H1 (cell line): ENCODE measurements around the gene TNFRSF11A. TPM values are rescaled to one million over a fixed set of nuclear protein-coding genes. Genes with fewer than 3 reads are reported as not detected.

Experiments used
- CTCF ChIA-PET: fragments of 300-600 bp; sonication (Branson Sonifier 250); formaldehyde crosslinking; loops from one replicate; lab custom pipeline; 2021; ENCODE audit not compliant: partially characterized antibody; lab: Charles Lee
- POLR2A ChIA-PET: fragments of 300-600 bp; sonication (Branson Sonifier 250); formaldehyde crosslinking; loops from one replicate; lab custom pipeline; 2021; ENCODE audit warnings: inconsistent platforms; ENCODE audit not compliant: partially characterized antibody; lab: Charles Lee
- DNase-seq, 2 experiments: peaks; one replicate each; pipeline versions ENCODE4 v3.0.0 to v3.0.0-alpha.2; 2010 to 2022; ENCODE audit warnings: low spot score in 2 of 2, low read depth in 1 of 2, mixed read lengths in 1 of 2
- FAIRE-seq: peaks from 2 replicates; lab custom pipeline; 2011; peaks lifted over from hg19 to GRCh38; lab: Jason Lieb, UNC
- H2AFZ ChIP-seq: 2 replicates; pipeline ENCODE4 v1.8.1; 2012; ENCODE audit warnings: low read length, inconsistent platforms
- H2AK5ac ChIP-seq: 2 replicates; pipeline ENCODE4 v1.6.1; 2013; ENCODE audit warnings: low read depth, low read length
- H2BK120ac ChIP-seq: replicated peaks from 2 replicates; pipeline ENCODE3; 2013; ENCODE audit warnings: low read depth, low read length, inconsistent platforms
- H2BK12ac ChIP-seq: 2 replicates; pipeline ENCODE4 v1.6.1; 2013; ENCODE audit warnings: low read depth, low read length
- H2BK15ac ChIP-seq: 2 replicates; pipeline ENCODE4 v1.6.1; 2013; ENCODE audit warnings: low read length
- H2BK20ac ChIP-seq: 2 replicates; pipeline ENCODE4 v1.6.1; 2013; ENCODE audit warnings: low read length
- H2BK5ac ChIP-seq: 2 replicates; pipeline ENCODE4 v1.6.1; 2013; ENCODE audit warnings: low read depth, low read length
- H3K14ac ChIP-seq: 2 replicates; pipeline ENCODE4 v1.6.1; 2013; ENCODE audit warnings: inconsistent platforms; ENCODE audit not compliant: insufficient read length
- H3K18ac ChIP-seq: 2 replicates; pipeline ENCODE4 v1.6.1; 2013; ENCODE audit warnings: low read length; ENCODE audit errors: extremely low read depth
- H3K23ac ChIP-seq: 2 replicates; pipeline ENCODE4 v1.6.1; 2013; ENCODE audit warnings: inconsistent platforms; ENCODE audit not compliant: insufficient read length
- H3K23me2 ChIP-seq: 2 replicates; pipeline ENCODE4 v1.6.1; 2013; ENCODE audit warnings: low read depth, low read length
- H3K27ac ChIP-seq: 2 replicates; pipeline ENCODE4 v1.6.1; 2011; ENCODE audit warnings: low read depth, low read length, inconsistent platforms
- H3K27me3 ChIP-seq, 4 experiments: replicated peaks in 1 of 4; 1 replicate in 1 of 4; 2 replicates in 3 of 4; pipeline versions ENCODE4 v1.6.1 to v1.8.1; 2011 to 2013; ENCODE audit warnings: low read length in 3 of 4, mild to moderate bottlenecking in 3 of 4, inconsistent platforms in 2 of 4, mixed read lengths in 2 of 4, moderate library complexity in 1 of 4; ENCODE audit not compliant: control insufficient read depth in 3 of 4, insufficient read depth in 3 of 4; ENCODE audit errors: extremely low read depth in 1 of 4
- H3K36me3 ChIP-seq, 4 experiments: 2 replicates each; pipeline versions ENCODE4 v1.6.1 to v1.8.1; 2011 to 2013; ENCODE audit warnings: mild to moderate bottlenecking in 4 of 4, low read length in 3 of 4, moderate library complexity in 2 of 4, control low read depth in 1 of 4, inconsistent platforms in 1 of 4; ENCODE audit not compliant: insufficient read depth in 4 of 4, control insufficient read depth in 2 of 4
- H3K4ac ChIP-seq: replicated peaks from 2 replicates; pipeline ENCODE3; 2013; ENCODE audit warnings: low read length, low read depth, mixed read lengths, inconsistent platforms; ENCODE audit not compliant: insufficient read length
- H3K4me1 ChIP-seq, 4 experiments: replicated peaks in 1 of 4; 1 replicate in 1 of 4; 2 replicates in 3 of 4; pipeline versions ENCODE4 v1.6.1 to v1.8.1; 2011 to 2013; ENCODE audit warnings: low read length in 3 of 4, inconsistent platforms in 2 of 4, mixed read lengths in 1 of 4; ENCODE audit not compliant: insufficient read depth in 4 of 4, control insufficient read depth in 3 of 4
- H3K4me2 ChIP-seq, 2 experiments: 2 replicates each; pipeline versions ENCODE4 v1.6.1 to v1.8.1; 2011 to 2013; ENCODE audit warnings: low read depth in 2 of 2, low read length in 2 of 2, control low read depth in 1 of 2, inconsistent platforms in 1 of 2, mild to moderate bottlenecking in 1 of 2; ENCODE audit not compliant: insufficient read depth in 1 of 2
- H3K4me3 ChIP-seq, 4 experiments: fragments of 200-600, 300-600 bp in 1 of 4; sonication (generic), shearing (Covaris generic), sonication (Bioruptor Twin) in 1 of 4; 2 replicates each; pipeline versions ENCODE4 v1.5.1 to v1.8.1; 2011 to 2016; ENCODE audit warnings: low read length in 4 of 4, low read depth in 3 of 4, control low read depth in 2 of 4, inconsistent platforms in 2 of 4, mild to moderate bottlenecking in 2 of 4, mixed read lengths in 1 of 4, moderate library complexity in 1 of 4; ENCODE audit not compliant: insufficient read depth in 2 of 4; ENCODE audit errors: extremely low read depth in 1 of 4
- H3K56ac ChIP-seq: replicated peaks from 2 replicates; pipeline ENCODE3; 2013; ENCODE audit warnings: low read depth, mild to moderate bottlenecking, mixed read lengths, low read length, inconsistent platforms; ENCODE audit not compliant: insufficient read length
- H3K79me1 ChIP-seq: 2 replicates; pipeline ENCODE4 v1.6.1; 2013; ENCODE audit warnings: low read depth, low read length, control low read depth
- H3K79me2 ChIP-seq, 2 experiments: 2 replicates each; pipeline versions ENCODE4 v1.6.1 to v1.8.1; 2012 to 2013; ENCODE audit warnings: low read length in 2 of 2, mild to moderate bottlenecking in 2 of 2, inconsistent platforms in 1 of 2; ENCODE audit not compliant: insufficient read depth in 2 of 2, control insufficient read depth in 1 of 2
- H3K9ac ChIP-seq, 4 experiments: replicated peaks in 1 of 4; 1 replicate in 1 of 4; 2 replicates in 3 of 4; pipeline versions ENCODE4 v1.6.1 to v1.8.1; 2011 to 2013; ENCODE audit warnings: low read depth in 3 of 4, low read length in 3 of 4, control low read depth in 2 of 4, mild to moderate bottlenecking in 2 of 4, moderate library complexity in 2 of 4, inconsistent platforms in 1 of 4; ENCODE audit errors: extremely low read depth in 1 of 4
- H3K9me3 ChIP-seq, 2 experiments: 2 replicates each; pipeline versions ENCODE4 v1.6.1 to v1.8.1; 2012 to 2013; ENCODE audit warnings: mild to moderate bottlenecking in 2 of 2, moderate library complexity in 2 of 2, control low read depth in 1 of 2, inconsistent platforms in 1 of 2, low read depth in 1 of 2, low read length in 1 of 2, mixed read lengths in 1 of 2; ENCODE audit not compliant: insufficient read depth in 2 of 2
- H4K20me1 ChIP-seq, 2 experiments: replicated peaks in 1 of 2; 2 replicates each; pipeline versions ENCODE3 to v1.8.1; 2011 to 2013; ENCODE audit warnings: inconsistent platforms in 2 of 2, low read length in 2 of 2, mild to moderate bottlenecking in 1 of 2; ENCODE audit not compliant: insufficient read depth in 2 of 2, control insufficient read depth in 1 of 2
- H4K5ac ChIP-seq: 2 replicates; pipeline ENCODE4 v1.6.1; 2013; ENCODE audit warnings: low read length, low read depth, mixed read lengths, inconsistent platforms; ENCODE audit not compliant: insufficient read length
- H4K8ac ChIP-seq: 2 replicates; pipeline ENCODE4 v1.8.0; 2013; ENCODE audit warnings: mild to moderate bottlenecking, moderate library complexity, low read length, inconsistent platforms; ENCODE audit not compliant: insufficient read depth; ENCODE audit errors: extremely low read depth
- H4K91ac ChIP-seq: replicated peaks from 2 replicates; pipeline ENCODE3; 2013; ENCODE audit warnings: low read length, mixed read lengths, inconsistent platforms; ENCODE audit not compliant: insufficient read length
- BRCA1 ChIP-seq: IDR thresholded peaks from 2 replicates; pipeline ENCODE4 v1.6.1; 2012; ENCODE audit warnings: low read depth, low read length, improper control_type of control experiment
- TBP ChIP-seq: IDR thresholded peaks from 2 replicates; pipeline ENCODE4 v1.6.1; 2011; ENCODE audit warnings: low read depth, low read length, improper control_type of control experiment
- WGBS, 2 experiments: shearing (Covaris generic) in 1 of 2; methylation state at CpG; one replicate each; pipeline versions ENCODE4 v1.1.6 to v1.1.7; 2013 to 2015; ENCODE audit warnings: low lambda C conversion rate in 2 of 2, mixed read lengths in 2 of 2, inconsistent platforms in 1 of 2, low coverage in 1 of 2, missing lambda C conversion rate in 1 of 2; ENCODE audit not compliant: insufficient replicate concordance in 2 of 2, insufficient coverage in 1 of 2, insufficient read length in 1 of 2; ENCODE audit errors: extremely low coverage in 1 of 2, missing lambda C conversion rate in 1 of 2; 5-methylcytosine and 5-hydroxymethylcytosine counted together
- polyA plus RNA-seq, 7 experiments: library from polyadenylated mRNA; depleted of rRNA in 3 of 7; stranded (reverse) in 5 of 7; unstranded in 2 of 7; fragments of >200 nt in 5 of 7; fragments of 200-250 nt in 2 of 7; gene quantifications; 1 replicate in 5 of 7; 2 replicates in 1 of 7; 4 replicates in 1 of 7; pipeline versions ENCODE4 v1.2.1 to v1.2.3, GENCODE V29; 2011 to 2013; ENCODE audit warnings: missing spikeins in 2 of 7, mixed read lengths in 2 of 7
- total RNA-seq: library from RNA; stranded (reverse); fragmentation: NEBNext Ultra II Directional; extraction: Animal tissue kit (Norgen Biotek cat#: 25700); gene quantifications from 2 replicates; pipeline ENCODE4 v1.2.1, GENCODE V29; 2021

The TNFRSF11A gene
- total and polyA plus RNA-seq, 2 of the 8 experiments (the other 6 are each of a cell fraction or from before 2014, with no cell fraction given): 8.7 to 10.6 TPM

- H4K5ac ChIP-seq: no peak overlapping the region
- H4K8ac ChIP-seq: no peak overlapping the region
- no peak overlapping the region for H4K91ac ChIP-seq
- TF ChIP-seq TBP (no peak), BRCA1 (no peak)
- H3K27ac ChIP-seq: no peak overlapping the region
- H3K18ac ChIP-seq: peak overlapping the region; percentile 75
- no peak overlapping the region for H3K14ac ChIP-seq
- no peak overlapping the region for H3K9ac ChIP-seq
- H3K27me3 ChIP-seq: no peaks in the 10 kb centered on the region; a peak in 1 of 7 replicates
- no peak overlapping the region for H3K23ac ChIP-seq
- peak overlapping the region; percentile 64; the same call in 1 of the 2 replicates for H2BK12ac ChIP-seq
- H2BK5ac ChIP-seq: 0 out of 2 replicates have a peak overlapping the region, but pooled peaks have one; percentile 2
- H4K20me1 ChIP-seq: no peaks in the 10 kb centered on the region
- FAIRE-seq (no peak), DNase-seq (no peak)
- 0 out of 2 replicates have a peak overlapping the region, but pooled peaks have one; percentile 0 for H2AK5ac ChIP-seq
- H3K79me2 ChIP-seq: peaks cover 0 to 12% of the 10 kb centered on the region in 2 experiments; a peak in 1 of 4 replicates
- H3K4me3 ChIP-seq: no peak overlapping the region
- H3K4me1 ChIP-seq: peaks cover 9 to 23% (median 18%) of the 10 kb centered on the region in 4 experiments
- ChIA-PET CTCF (interaction anchor here (0.7 to 1.9 kb wide), 5 partner anchors 13 to 96 kb away, joined by 3 to 7 read pairs (median 4); partner anchors contain the start of gene TNFRSF11A), POLR2A (interaction anchor here (0.9 kb wide), 3 partner anchors 13 to 58 kb away, joined by 3 read pairs; no protein-coding TSS in a partner anchor)
- H2BK20ac ChIP-seq: peak overlapping the region; percentile 2; the same call in 1 of the 2 replicates
- H3K56ac ChIP-seq: no peak overlapping the region
- H2BK15ac ChIP-seq: no peak overlapping the region
- H2BK120ac ChIP-seq: no peak overlapping the region
- no peaks in the 10 kb centered on the region; the same call in 1 of the 2 replicates for H3K79me1 ChIP-seq
- H3K23me2 ChIP-seq: no peaks in the 10 kb centered on the region
- no peaks in the 10 kb centered on the region for H3K9me3 ChIP-seq
- WGBS, 2 experiments: 92% methylated on average over 2 of the region's 2 CpGs; no CpG with 5 or more reads in 1 of the 2 experiments
- H3K4me2 ChIP-seq: peak overlapping the region in 1 of 2 experiments; percentile 65; a peak in 3 of 4 replicates
- H2AFZ ChIP-seq: no peak overlapping the region
- no peaks in the 10 kb centered on the region for H3K36me3 ChIP-seq
- H3K4ac ChIP-seq: no peak overlapping the region
Observed at GRCh38 chr18:62345909-62346308, 20.8 kb downstream of the TNFRSF11A start.
